Neuronal stem cell (in vitro differentiated cells): Measurements from ENCODE around the gene ROM1.
"Not testable (repeated sequence)": the region's sequence is repeated elsewhere in the genome, so short reads cannot be mapped to it uniquely, and the experiment has no call there.

Experiments
- DNase-seq: peaks from one replicate; pipeline ENCODE4 v3.0.0-alpha.2; 2013; ENCODE audit warnings: low spot score
- H2AFZ ChIP-seq: one replicate; pipeline ENCODE4 v1.6.1; 2013; ENCODE audit warnings: mild to moderate bottlenecking, low read length, inconsistent platforms
- H2AK5ac ChIP-seq: 2 replicates; pipeline ENCODE4 v1.6.1; 2013; ENCODE audit warnings: low read depth, mild to moderate bottlenecking, inconsistent platforms, low read length, moderate library complexity, mixed read lengths
- H2BK120ac ChIP-seq: 2 replicates; pipeline ENCODE4 v1.6.1; 2013; ENCODE audit warnings: low read depth, mild to moderate bottlenecking, inconsistent platforms, low read length, moderate library complexity, mixed read lengths
- H2BK12ac ChIP-seq: one replicate; pipeline ENCODE4 v1.6.1; 2013; ENCODE audit warnings: low read length, inconsistent platforms
- H2BK15ac ChIP-seq: 2 replicates; pipeline ENCODE4 v1.6.1; 2013; ENCODE audit warnings: mild to moderate bottlenecking, low read length, inconsistent platforms, mixed read lengths
- H2BK5ac ChIP-seq: one replicate; pipeline ENCODE4 v1.6.1; 2013; ENCODE audit warnings: inconsistent platforms, mild to moderate bottlenecking, low read length, moderate library complexity
- H3K14ac ChIP-seq: one replicate; pipeline ENCODE4 v1.6.1; 2013; ENCODE audit warnings: low read length, inconsistent platforms
- H3K18ac ChIP-seq: 2 replicates; pipeline ENCODE4 v1.6.1; 2013; ENCODE audit warnings: low read length, inconsistent platforms
- H3K23ac ChIP-seq: 2 replicates; pipeline ENCODE4 v1.6.1; 2013; ENCODE audit warnings: low read depth, mild to moderate bottlenecking, mixed read lengths, low read length, inconsistent platforms; ENCODE audit not compliant: poor library complexity
- H3K27ac ChIP-seq: replicated peaks from 3 replicates; pipeline ENCODE4 v1.5.1; 2013; ENCODE audit warnings: low read length, inconsistent platforms
- H3K27me3 ChIP-seq, 3 experiments: 2 replicates each; pipeline ENCODE4 v1.6.1; 2013; ENCODE audit warnings: low read length in 3 of 3, mild to moderate bottlenecking in 2 of 3, inconsistent platforms in 1 of 3, low read depth in 1 of 3, mixed read lengths in 1 of 3, moderate library complexity in 1 of 3; ENCODE audit not compliant: control insufficient read depth in 3 of 3, insufficient read depth in 3 of 3
- H3K36me3 ChIP-seq, 2 donors: replicated peaks in 1 of 2; 2 replicates each; pipeline ENCODE4 v1.6.1; 2013; ENCODE audit warnings: low read length in 2 of 2; ENCODE audit not compliant: control insufficient read depth in 2 of 2, insufficient read depth in 2 of 2
- H3K4ac ChIP-seq: 2 replicates; pipeline ENCODE4 v1.6.1; 2013; ENCODE audit warnings: inconsistent platforms, mild to moderate bottlenecking, low read length, moderate library complexity
- H3K4me1 ChIP-seq, 2 donors: 1 replicate in 1 of 2; 2 replicates in 1 of 2; pipeline ENCODE4 v1.6.1; 2013; ENCODE audit warnings: low read length in 2 of 2, low read depth in 1 of 2; ENCODE audit not compliant: control insufficient read depth in 2 of 2, insufficient read depth in 1 of 2
- H3K4me2 ChIP-seq: one replicate; pipeline ENCODE4 v1.6.1; 2013; ENCODE audit warnings: mild to moderate bottlenecking, low read length, inconsistent platforms; ENCODE audit not compliant: insufficient read depth, poor library complexity, severe bottlenecking
- H3K4me3 ChIP-seq, 2 donors: 2 replicates each; pipeline ENCODE4 v1.5.1; 2013; ENCODE audit warnings: low read length in 2 of 2, mild to moderate bottlenecking in 2 of 2, inconsistent platforms in 1 of 2, moderate library complexity in 1 of 2
- H3K79me1 ChIP-seq: one replicate; pipeline ENCODE4 v1.6.1; 2013; ENCODE audit warnings: low read depth, mild to moderate bottlenecking, inconsistent platforms, low read length, moderate library complexity
- H3K9ac ChIP-seq: one replicate; pipeline ENCODE4 v1.6.1; 2013; ENCODE audit warnings: mild to moderate bottlenecking, low read depth, low read length, inconsistent platforms; ENCODE audit not compliant: poor library complexity
- H3K9me3 ChIP-seq, 2 donors: replicated peaks in 1 of 2; 2 replicates each; pipeline versions ENCODE3 to v1.6.1; 2013; ENCODE audit warnings: low read length in 2 of 2, mild to moderate bottlenecking in 2 of 2, inconsistent platforms in 1 of 2, low read depth in 1 of 2, mixed read lengths in 1 of 2, moderate library complexity in 1 of 2; ENCODE audit not compliant: control insufficient read depth in 2 of 2, insufficient read depth in 1 of 2
- H4K8ac ChIP-seq: one replicate; pipeline ENCODE4 v1.6.1; 2013; ENCODE audit warnings: low read depth, mild to moderate bottlenecking, inconsistent platforms, low read length, moderate library complexity
- H4K91ac ChIP-seq: one replicate; pipeline ENCODE4 v1.6.1; 2013; ENCODE audit warnings: low read length, low read depth, mild to moderate bottlenecking, inconsistent platforms; ENCODE audit not compliant: poor library complexity
- WGBS, 2 donors: extraction: QIAGEN DNeasy Blood & Tissue Kit; methylation state at CpG; one replicate each; pipeline ENCODE4 v1.1.7; 2013; ENCODE audit warnings: missing lambda C conversion rate in 2 of 2, mixed read lengths in 1 of 2; ENCODE audit not compliant: insufficient read length in 2 of 2, insufficient replicate concordance in 1 of 2; ENCODE audit errors: extremely low coverage in 2 of 2; 5-methylcytosine and 5-hydroxymethylcytosine counted together

Gene ROM1

GRCh38 chr11:62648185-62648966 lies 35.3 kb downstream of the ROM1 start:
- no peak overlapping the region for H3K4ac ChIP-seq
- WGBS, 2 donors = no CpG with 5 or more reads among the region's 24 CpGs
- H3K4me3 ChIP-seq = no peak overlapping the region
- no peak overlapping the region for H2BK15ac ChIP-seq
- no peaks in the 10 kb centered on the region for H3K9me3 ChIP-seq
- no peak overlapping the region for H2BK5ac ChIP-seq
- H3K23ac ChIP-seq = peak overlapping the region; percentile 75
- peaks cover 26 to 52% of the 10 kb centered on the region in 2 donors for H3K36me3 ChIP-seq
- H2BK12ac ChIP-seq = no peak overlapping the region
- H3K18ac ChIP-seq = no peak overlapping the region
- no peak overlapping the region for H2BK120ac ChIP-seq
- H3K27me3 ChIP-seq = no peaks in the 10 kb centered on the region
- no peak overlapping the region for H3K14ac ChIP-seq
- H4K8ac ChIP-seq = no peak overlapping the region
- peak overlapping the region; percentile 57 for H2AK5ac ChIP-seq
- H3K79me1 ChIP-seq = peaks cover 13% of the 10 kb centered on the region
- H2AFZ ChIP-seq = no peak overlapping the region
- H3K9ac ChIP-seq = peak overlapping the region; percentile 74
- no peak overlapping the region for H3K4me2 ChIP-seq
- no peak overlapping the region for H3K27ac ChIP-seq
- H4K91ac ChIP-seq = no peak overlapping the region
- DNase-seq = no peak
- H3K4me1 ChIP-seq = peaks cover 4 to 8% of the 10 kb centered on the region in 2 donors

GRCh38 chr11:62648967-62649364 lies 35.9 kb downstream of the ROM1 start:
- Histone ChIP-seq H4K91ac (no peak overlapping the region), H3K4me1 (peaks cover 4 to 8% of the 10 kb centered on the region in 2 donors), H2BK12ac (no peak overlapping the region), H3K27ac (no peak overlapping the region), H3K36me3 (peaks cover 26 to 46% of the 10 kb centered on the region in 2 donors), H3K14ac (no peak overlapping the region), H4K8ac (no peak overlapping the region), H2AFZ (no peak overlapping the region), H2BK15ac (no peak overlapping the region), H3K4me2 (no peak overlapping the region), H3K4ac (no peak overlapping the region), H3K23ac (no peak overlapping the region), H2AK5ac (no peak overlapping the region), H3K79me1 (peaks cover 13% of the 10 kb centered on the region), H3K27me3 (no peaks in the 10 kb centered on the region), H3K4me3 (no peak overlapping the region), H3K18ac (no peak overlapping the region), H3K9ac (no peak overlapping the region), H2BK120ac (no peak overlapping the region), H3K9me3 (no peaks in the 10 kb centered on the region), H2BK5ac (no peak overlapping the region)
- no CpG with 5 or more reads among the region's 11 CpGs for WGBS, 2 donors
- DNase-seq = no peak

GRCh38 chr11:62649486-62649885 lies 36.4 kb downstream of the ROM1 start:
- Histone ChIP-seq H2BK120ac (no peak overlapping the region), H3K9ac (peak overlapping the region; percentile 7), H3K27ac (no peak overlapping the region)

GRCh38 chr11:62650283-62650682 lies 37.2 kb downstream of the ROM1 start:
- H4K8ac ChIP-seq, H3K14ac ChIP-seq, H4K91ac ChIP-seq, H3K4ac ChIP-seq, H2BK5ac ChIP-seq, H3K4me3 ChIP-seq, H2BK120ac ChIP-seq, H3K23ac ChIP-seq, H2AK5ac ChIP-seq, H3K27me3 ChIP-seq, H3K18ac ChIP-seq, H3K9ac ChIP-seq, H2BK12ac ChIP-seq, DNase-seq, H3K4me1 ChIP-seq, H3K27ac ChIP-seq, H3K9me3 ChIP-seq, H2AFZ ChIP-seq, H3K4me2 ChIP-seq, H2BK15ac ChIP-seq: not testable (repeated sequence)
- no CpG with 5 or more reads among the region's 12 CpGs for WGBS, 2 donors
- Histone ChIP-seq H3K79me1 (peaks cover 12% of the 10 kb centered on the region), H3K36me3 (peaks cover 21 to 34% of the 10 kb centered on the region in 2 donors)

More at GRCh38 chr11:62649486-62649885, 36.4 kb downstream of the ROM1 start:
- Histone ChIP-seq H2BK5ac (no peak overlapping the region), H3K79me1 (peaks cover 12% of the 10 kb centered on the region), H3K4me1 (peaks cover 4 to 8% of the 10 kb centered on the region in 2 donors), H3K27me3 (no peaks in the 10 kb centered on the region), H3K9me3 (no peaks in the 10 kb centered on the region), H4K91ac (no peak overlapping the region), H4K8ac (no peak overlapping the region), H2AFZ (no peak overlapping the region), H3K4me2 (no peak overlapping the region), H3K18ac (no peak overlapping the region), H3K4ac (no peak overlapping the region), H3K14ac (no peak overlapping the region), H3K4me3 (no peak overlapping the region), H2BK12ac (no peak overlapping the region), H2AK5ac (no peak overlapping the region), H2BK15ac (no peak overlapping the region), H3K23ac (no peak overlapping the region), H3K36me3 (peaks cover 21 to 41% of the 10 kb centered on the region in 2 donors)
- no CpG with 5 or more reads among the region's 11 CpGs for WGBS, 2 donors
- DNase-seq = no peak
